ENCODE results near the gene CUL3.
A peak's percentile ranks its signal among the peaks of the same experiment; 100 is the strongest.

Gene CUL3

DNA sequence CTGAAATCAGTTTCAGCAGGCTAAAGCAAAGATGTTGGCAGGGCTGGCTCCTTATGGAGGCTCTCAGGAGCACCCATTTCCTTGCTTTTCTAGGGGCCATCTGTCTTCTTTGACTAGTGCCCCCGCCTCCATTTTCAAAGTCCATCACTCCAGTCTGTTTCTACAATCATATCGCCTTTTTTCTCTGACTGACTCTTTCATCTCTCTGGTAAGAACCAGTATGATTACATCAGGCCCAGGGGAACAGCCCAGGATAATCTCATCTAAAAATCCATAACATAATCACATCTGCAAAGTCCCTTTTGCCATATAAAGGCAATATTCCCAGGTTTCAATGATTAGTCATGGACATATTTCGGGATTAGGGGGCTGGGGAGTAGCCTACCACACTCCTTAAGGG is 57.0 kb downstream of the CUL3 start:
- no peaks in the 10 kb centered on the region for H3K9me2 ChIP-seq (replicated peaks; ENCODE audit: insufficient read depth, low read length)
- peaks cover 23% of the 10 kb centered on the region for H3K36me3 ChIP-seq (ENCODE audit: low read length)
- no peak overlapping the region for H3K4me3 ChIP-seq (ENCODE audit: insufficient read depth, low read length, poor library complexity, severe bottlenecking)
- peak overlapping the region; percentile 35 for H3K4me2 ChIP-seq (ENCODE audit: low read depth, low read length, poor library complexity, severe bottlenecking)
- peak overlapping the region; percentile 57 for H3K27ac ChIP-seq (ENCODE audit: low read depth, low read length)
- TF ChIP-seq, protein P1, sequence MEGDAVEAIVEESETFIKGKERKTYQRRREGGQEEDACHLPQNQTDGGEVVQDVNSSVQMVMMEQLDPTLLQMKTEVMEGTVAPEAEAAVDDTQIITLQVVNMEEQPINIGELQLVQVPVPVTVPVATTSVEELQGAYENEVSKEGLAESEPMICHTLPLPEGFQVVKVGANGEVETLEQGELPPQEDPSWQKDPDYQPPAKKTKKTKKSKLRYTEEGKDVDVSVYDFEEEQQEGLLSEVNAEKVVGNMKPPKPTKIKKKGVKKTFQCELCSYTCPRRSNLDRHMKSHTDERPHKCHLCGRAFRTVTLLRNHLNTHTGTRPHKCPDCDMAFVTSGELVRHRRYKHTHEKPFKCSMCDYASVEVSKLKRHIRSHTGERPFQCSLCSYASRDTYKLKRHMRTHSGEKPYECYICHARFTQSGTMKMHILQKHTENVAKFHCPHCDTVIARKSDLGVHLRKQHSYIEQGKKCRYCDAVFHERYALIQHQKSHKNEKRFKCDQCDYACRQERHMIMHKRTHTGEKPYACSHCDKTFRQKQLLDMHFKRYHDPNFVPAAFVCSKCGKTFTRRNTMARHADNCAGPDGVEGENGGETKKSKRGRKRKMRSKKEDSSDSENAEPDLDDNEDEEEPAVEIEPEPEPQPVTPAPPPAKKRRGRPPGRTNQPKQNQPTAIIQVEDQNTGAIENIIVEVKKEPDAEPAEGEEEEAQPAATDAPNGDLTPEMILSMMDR (IDR thresholded peaks at IDR 0.05; ENCODE audit: insufficient read depth, low read length, poor library complexity, severe bottlenecking) = no peak
- no peak for TF ChIP-seq EZH2phosphoT487 (conservative IDR thresholded peaks at IDR 0.05; ENCODE audit: low read length)
- no peak overlapping the region for H3K9ac ChIP-seq (ENCODE audit: low read length)
- peaks cover 66% of the 10 kb centered on the region for H3F3A ChIP-seq (ENCODE audit: insufficient read depth)
- peaks cover 5% of the 10 kb centered on the region for H4K20me1 ChIP-seq (ENCODE audit: low read depth, low read length)
- no peaks in the 10 kb centered on the region for H3K27me3 ChIP-seq (ENCODE audit: low read length)
- H2AFZ ChIP-seq (ENCODE audit: low read depth, low read length, severe bottlenecking) = no peak overlapping the region
- H3K9me3 ChIP-seq (ENCODE audit: insufficient read depth, low read length) = no peaks in the 10 kb centered on the region
- H3K79me2 ChIP-seq (ENCODE audit: insufficient read depth, low read length) = peaks cover 99% of the 10 kb centered on the region

DNA sequence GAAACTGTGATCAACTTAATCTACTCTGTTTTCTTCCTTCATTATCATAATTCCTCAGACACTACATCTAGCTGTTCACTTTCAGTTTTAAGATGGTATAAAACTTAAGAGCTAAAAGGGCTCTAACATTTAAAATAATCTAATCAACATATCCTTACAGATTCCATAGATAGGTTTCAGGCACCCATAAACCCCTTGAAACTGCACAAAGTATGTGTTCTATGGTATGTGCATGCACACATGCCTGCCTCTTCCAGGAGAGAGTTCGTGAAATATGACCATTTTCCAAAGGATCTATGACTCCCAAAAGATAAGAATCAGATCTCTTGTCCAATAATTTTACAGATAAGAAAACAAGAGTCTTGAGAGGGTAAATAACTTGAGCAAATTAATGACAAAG is 59.4 kb downstream of the CUL3 start:
- Histone ChIP-seq H3K4me3 (ENCODE audit: insufficient read depth, low read length, poor library complexity, severe bottlenecking) (no peak overlapping the region), H4K20me1 (ENCODE audit: low read depth, low read length) (peaks cover 4% of the 10 kb centered on the region), H3K36me3 (ENCODE audit: low read length) (peaks cover 8% of the 10 kb centered on the region), H2AFZ (ENCODE audit: low read depth, low read length, severe bottlenecking) (no peak overlapping the region), H3K27ac (ENCODE audit: low read depth, low read length) (peak overlapping the region; percentile 100), H3K4me2 (ENCODE audit: low read depth, low read length, poor library complexity, severe bottlenecking) (peak overlapping the region; percentile 97), H3K9me2 (replicated peaks; ENCODE audit: insufficient read depth, low read length) (no peaks in the 10 kb centered on the region), H3K79me2 (ENCODE audit: insufficient read depth, low read length) (peaks cover 91% of the 10 kb centered on the region), H3K9ac (ENCODE audit: low read length) (no peak overlapping the region), H3F3A (ENCODE audit: insufficient read depth) (peaks cover 76% of the 10 kb centered on the region), H3K9me3 (ENCODE audit: insufficient read depth, low read length) (no peaks in the 10 kb centered on the region), H3K27me3 (ENCODE audit: low read length) (no peaks in the 10 kb centered on the region)
- TF ChIP-seq, protein P1 (IDR thresholded peaks at IDR 0.05; ENCODE audit: insufficient read depth, low read length, poor library complexity, severe bottlenecking) = no peak
- no peak for TF ChIP-seq EZH2phosphoT487 (conservative IDR thresholded peaks at IDR 0.05; ENCODE audit: low read length)

DNA sequence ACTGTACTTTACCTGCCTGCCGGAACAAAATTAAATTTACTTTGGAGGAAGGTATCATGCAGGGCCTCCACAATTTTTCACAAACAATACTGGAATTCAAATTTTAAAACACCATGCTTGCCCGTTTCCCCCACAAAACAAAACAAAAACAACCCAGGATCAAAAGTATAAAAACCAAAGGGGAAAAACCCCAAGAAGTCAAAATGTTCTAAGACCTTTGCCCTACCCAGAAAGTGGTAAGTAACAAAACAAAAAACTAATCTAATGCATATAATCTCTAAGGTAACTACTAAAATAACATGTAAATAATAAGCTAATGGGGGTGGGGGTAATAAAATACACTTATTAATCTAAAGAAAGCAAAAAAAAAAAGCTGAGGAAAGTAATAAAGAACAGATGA is 60.5 kb downstream of the CUL3 start:
- peaks cover 6% of the 10 kb centered on the region for H4K20me1 ChIP-seq (ENCODE audit: low read depth, low read length)
- peaks cover 4% of the 10 kb centered on the region for H3K36me3 ChIP-seq (ENCODE audit: low read length)
- no peaks in the 10 kb centered on the region for H3K9me2 ChIP-seq (replicated peaks; ENCODE audit: insufficient read depth, low read length)
- H3K9ac ChIP-seq (ENCODE audit: low read length) = peak overlapping the region; percentile 41
- H3K4me2 ChIP-seq (ENCODE audit: low read depth, low read length, poor library complexity, severe bottlenecking) = peak overlapping the region; percentile 97
- peak overlapping the region; percentile 100 for H3K27ac ChIP-seq (ENCODE audit: low read depth, low read length)
- TF ChIP-seq EZH2phosphoT487 (conservative IDR thresholded peaks at IDR 0.05; ENCODE audit: low read length) = no peak
- TF ChIP-seq, protein P1 (IDR thresholded peaks at IDR 0.05; ENCODE audit: insufficient read depth, low read length, poor library complexity, severe bottlenecking) = no peak
- peak overlapping the region; percentile 21 for H3K4me3 ChIP-seq (ENCODE audit: insufficient read depth, low read length, poor library complexity, severe bottlenecking)
- H3K27me3 ChIP-seq (ENCODE audit: low read length) = no peaks in the 10 kb centered on the region
- H2AFZ ChIP-seq (ENCODE audit: low read depth, low read length, severe bottlenecking) = no peak overlapping the region
- H3F3A ChIP-seq (ENCODE audit: insufficient read depth) = peaks cover 86% of the 10 kb centered on the region
- no peaks in the 10 kb centered on the region for H3K9me3 ChIP-seq (ENCODE audit: insufficient read depth, low read length)
- H3K79me2 ChIP-seq (ENCODE audit: insufficient read depth, low read length) = peaks cover 92% of the 10 kb centered on the region
